ENCODE data around the gene PPP4R3B.

DNA sequence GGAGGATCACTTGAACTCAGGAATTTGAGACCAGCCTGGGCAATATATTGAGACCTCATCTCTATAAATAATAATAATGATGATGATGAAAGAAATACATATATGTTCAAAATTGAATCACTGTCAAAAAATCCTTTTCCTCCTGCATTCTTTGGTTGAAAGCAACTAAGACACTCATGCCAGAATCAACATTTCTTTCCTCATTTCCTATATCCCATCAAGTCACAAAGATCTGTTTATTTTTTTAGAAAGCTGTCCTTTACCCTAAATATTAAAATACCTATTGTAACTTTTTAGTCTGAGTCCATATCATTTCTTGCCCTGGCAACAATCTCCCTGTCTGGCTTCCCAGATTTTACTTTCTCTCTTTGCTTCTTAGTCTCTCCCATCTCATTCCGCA lies 31.8 kb upstream of the PPP4R3B start:
- TF ChIP-seq, protein P1, sequence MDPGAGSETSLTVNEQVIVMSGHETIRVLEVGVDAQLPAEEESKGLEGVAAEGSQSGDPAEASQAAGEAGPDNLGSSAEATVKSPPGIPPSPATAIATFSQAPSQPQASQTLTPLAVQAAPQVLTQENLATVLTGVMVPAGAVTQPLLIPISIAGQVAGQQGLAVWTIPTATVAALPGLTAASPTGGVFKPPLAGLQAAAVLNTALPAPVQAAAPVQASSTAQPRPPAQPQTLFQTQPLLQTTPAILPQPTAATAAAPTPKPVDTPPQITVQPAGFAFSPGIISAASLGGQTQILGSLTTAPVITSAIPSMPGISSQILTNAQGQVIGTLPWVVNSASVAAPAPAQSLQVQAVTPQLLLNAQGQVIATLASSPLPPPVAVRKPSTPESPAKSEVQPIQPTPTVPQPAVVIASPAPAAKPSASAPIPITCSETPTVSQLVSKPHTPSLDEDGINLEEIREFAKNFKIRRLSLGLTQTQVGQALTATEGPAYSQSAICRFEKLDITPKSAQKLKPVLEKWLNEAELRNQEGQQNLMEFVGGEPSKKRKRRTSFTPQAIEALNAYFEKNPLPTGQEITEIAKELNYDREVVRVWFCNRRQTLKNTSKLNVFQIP (CRISPR knock-in tag; IDR thresholded peaks at IDR 0.05; ENCODE audit: borderline replicate concordance, low read depth): no peak
- TF ChIP-seq, protein P2, sequence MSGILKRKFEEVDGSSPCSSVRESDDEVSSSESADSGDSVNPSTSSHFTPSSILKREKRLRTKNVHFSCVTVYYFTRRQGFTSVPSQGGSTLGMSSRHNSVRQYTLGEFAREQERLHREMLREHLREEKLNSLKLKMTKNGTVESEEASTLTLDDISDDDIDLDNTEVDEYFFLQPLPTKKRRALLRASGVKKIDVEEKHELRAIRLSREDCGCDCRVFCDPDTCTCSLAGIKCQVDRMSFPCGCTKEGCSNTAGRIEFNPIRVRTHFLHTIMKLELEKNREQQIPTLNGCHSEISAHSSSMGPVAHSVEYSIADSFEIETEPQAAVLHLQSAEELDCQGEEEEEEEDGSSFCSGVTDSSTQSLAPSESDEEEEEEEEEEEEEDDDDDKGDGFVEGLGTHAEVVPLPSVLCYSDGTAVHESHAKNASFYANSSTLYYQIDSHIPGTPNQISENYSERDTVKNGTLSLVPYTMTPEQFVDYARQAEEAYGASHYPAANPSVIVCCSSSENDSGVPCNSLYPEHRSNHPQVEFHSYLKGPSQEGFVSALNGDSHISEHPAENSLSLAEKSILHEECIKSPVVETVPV (CRISPR knock-in tag; IDR thresholded peaks at IDR 0.05): no peak
- TF ChIP-seq, protein P3, sequence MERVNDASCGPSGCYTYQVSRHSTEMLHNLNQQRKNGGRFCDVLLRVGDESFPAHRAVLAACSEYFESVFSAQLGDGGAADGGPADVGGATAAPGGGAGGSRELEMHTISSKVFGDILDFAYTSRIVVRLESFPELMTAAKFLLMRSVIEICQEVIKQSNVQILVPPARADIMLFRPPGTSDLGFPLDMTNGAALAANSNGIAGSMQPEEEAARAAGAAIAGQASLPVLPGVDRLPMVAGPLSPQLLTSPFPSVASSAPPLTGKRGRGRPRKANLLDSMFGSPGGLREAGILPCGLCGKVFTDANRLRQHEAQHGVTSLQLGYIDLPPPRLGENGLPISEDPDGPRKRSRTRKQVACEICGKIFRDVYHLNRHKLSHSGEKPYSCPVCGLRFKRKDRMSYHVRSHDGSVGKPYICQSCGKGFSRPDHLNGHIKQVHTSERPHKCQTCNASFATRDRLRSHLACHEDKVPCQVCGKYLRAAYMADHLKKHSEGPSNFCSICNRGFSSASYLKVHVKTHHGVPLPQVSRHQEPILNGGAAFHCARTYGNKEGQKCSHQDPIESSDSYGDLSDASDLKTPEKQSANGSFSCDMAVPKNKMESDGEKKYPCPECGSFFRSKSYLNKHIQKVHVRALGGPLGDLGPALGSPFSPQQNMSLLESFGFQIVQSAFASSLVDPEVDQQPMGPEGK (CRISPR knock-in tag; IDR thresholded peaks at IDR 0.05; ENCODE audit: borderline replicate concordance): no peak
- no peak for TF ChIP-seq GLIS3 (CRISPR knock-in tag; IDR thresholded peaks at IDR 0.05)

All from SK-N-SH treated with all-trans-retinoic acid at 6 μM for 48 hours (cell line).